Muscle of arm (tissue), 12 donors: ENCODE data around the gene KIRREL3. TPM values are rescaled to one million over a fixed set of nuclear protein-coding genes. Genes with fewer than 3 reads are reported as not detected.
A peak's percentile ranks its signal among the peaks of the same experiment; 100 is the strongest.

Source experiments
- DNase-seq: peaks from one replicate; pipeline ENCODE4 v3.0.0-alpha.2; 2013
- polyA plus RNA-seq, 12 donors: library from polyadenylated mRNA; unstranded; fragments of 120-200 nt; gene quantifications; one replicate each; pipeline ENCODE4 v1.2.1, GENCODE V29; 2013; ENCODE audit not compliant: insufficient read length in 12 of 12

The KIRREL3 gene
- polyA plus RNA-seq, 12 donors: 0.43 to 2.4 (median 1.0) TPM; not detected in 2

GRCh38 chr11:126489836-126490660, 510.5 kb downstream of the KIRREL3 start:
- DNase-seq: no peak

GRCh38 chr11:126488591-126489370, 511.8 kb downstream of the KIRREL3 start:
- DNase-seq: no peak

- DNase-seq: no peak
Measured at GRCh38 chr11:126487711-126488110, 512.9 kb downstream of the KIRREL3 start.

- no peak for DNase-seq
Measured at GRCh38 chr11:126485986-126486635, 514.5 kb downstream of the KIRREL3 start.

GRCh38 chr11:126485021-126485792, 515.4 kb downstream of the KIRREL3 start:
- DNase-seq: peak; percentile 35

- DNase-seq: no peak
Measured at GRCh38 chr11:126484266-126484665, 516.3 kb downstream of the KIRREL3 start.

- no peak for DNase-seq
Measured at GRCh38 chr11:126483621-126484195, 516.9 kb downstream of the KIRREL3 start.

- DNase-seq: no peak
Measured at GRCh38 chr11:126482586-126483108, 517.9 kb downstream of the KIRREL3 start.

- no peak for DNase-seq
Measured at GRCh38 chr11:126481303-126481680, 519.3 kb downstream of the KIRREL3 start.

- peak; percentile 90 for DNase-seq
Measured at GRCh38 chr11:126480410-126481302, 519.9 kb downstream of the KIRREL3 start.

GRCh38 chr11:126480015-126480409, 520.6 kb downstream of the KIRREL3 start:
- DNase-seq: no peak

- no peak for DNase-seq
Measured at GRCh38 chr11:126479178-126479930, 521.2 kb downstream of the KIRREL3 start.

- no peak for DNase-seq
Measured at GRCh38 chr11:126478466-126478865, 522.1 kb downstream of the KIRREL3 start.

- no peak for DNase-seq
Measured at GRCh38 chr11:126477535-126478305, 522.9 kb downstream of the KIRREL3 start.

GRCh38 chr11:126476977-126477376, 523.6 kb downstream of the KIRREL3 start:
- no peak for DNase-seq

GRCh38 chr11:126476266-126476924, 524.2 kb downstream of the KIRREL3 start:
- no peak for DNase-seq
